ENCODE measurements around the gene CRNN.

CRNN gene

DNA sequence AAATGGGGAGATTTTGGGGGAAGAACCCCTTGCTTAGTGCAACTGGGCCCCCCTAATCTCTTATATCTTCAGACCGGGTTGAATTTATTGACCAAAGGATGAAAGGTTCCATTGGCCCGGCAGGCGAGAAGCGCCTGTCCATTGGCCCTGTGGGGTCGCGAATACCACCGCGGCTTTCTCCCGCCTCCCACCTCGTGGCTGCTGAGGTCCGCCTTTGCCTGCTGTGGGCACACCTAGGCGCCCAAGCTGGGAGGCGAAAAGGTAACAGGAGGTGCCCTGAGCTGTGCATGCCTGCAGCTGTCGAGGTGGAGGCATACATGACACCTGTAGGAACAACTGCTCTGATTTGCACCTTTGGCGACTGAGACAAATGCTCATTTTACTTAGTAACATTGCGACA is 33.1 kb downstream of the CRNN start:
- Histone ChIP-seq H3K9me3 (ENCODE audit: insufficient read depth, low read length, severe bottlenecking) (no peaks in the 10 kb centered on the region), H3K4me3 (ENCODE audit: low read depth in 1 of 2, low read length in 2 of 2) (no peak overlapping the region), H3K27ac (ENCODE audit: low read length) (no peak overlapping the region), H3K9ac (ENCODE audit: low read depth, low read length) (no peak overlapping the region), H2AFZ (ENCODE audit: low read depth, low read length) (no peak overlapping the region), H4K20me1 (ENCODE audit: insufficient read depth, low read length) (no peaks in the 10 kb centered on the region), H3K4me2 (ENCODE audit: insufficient read depth, low read length) (no peak overlapping the region), H3K27me3 (ENCODE audit: insufficient read depth, low read length, poor library complexity) (peaks cover 3% of the 10 kb centered on the region), H3K4me1 (ENCODE audit: insufficient read depth, low read length) (no peaks in the 10 kb centered on the region), H3K79me2 (ENCODE audit: insufficient read depth, low read length) (no peaks in the 10 kb centered on the region), H3K36me3 (ENCODE audit: insufficient read depth, low read length) (no peaks in the 10 kb centered on the region)
- no peak for TF ChIP-seq EZH2 (IDR thresholded peaks at IDR 0.05; ENCODE audit: borderline replicate concordance, low read depth, low read length, severe bottlenecking)
- TF ChIP-seq, protein P1, sequence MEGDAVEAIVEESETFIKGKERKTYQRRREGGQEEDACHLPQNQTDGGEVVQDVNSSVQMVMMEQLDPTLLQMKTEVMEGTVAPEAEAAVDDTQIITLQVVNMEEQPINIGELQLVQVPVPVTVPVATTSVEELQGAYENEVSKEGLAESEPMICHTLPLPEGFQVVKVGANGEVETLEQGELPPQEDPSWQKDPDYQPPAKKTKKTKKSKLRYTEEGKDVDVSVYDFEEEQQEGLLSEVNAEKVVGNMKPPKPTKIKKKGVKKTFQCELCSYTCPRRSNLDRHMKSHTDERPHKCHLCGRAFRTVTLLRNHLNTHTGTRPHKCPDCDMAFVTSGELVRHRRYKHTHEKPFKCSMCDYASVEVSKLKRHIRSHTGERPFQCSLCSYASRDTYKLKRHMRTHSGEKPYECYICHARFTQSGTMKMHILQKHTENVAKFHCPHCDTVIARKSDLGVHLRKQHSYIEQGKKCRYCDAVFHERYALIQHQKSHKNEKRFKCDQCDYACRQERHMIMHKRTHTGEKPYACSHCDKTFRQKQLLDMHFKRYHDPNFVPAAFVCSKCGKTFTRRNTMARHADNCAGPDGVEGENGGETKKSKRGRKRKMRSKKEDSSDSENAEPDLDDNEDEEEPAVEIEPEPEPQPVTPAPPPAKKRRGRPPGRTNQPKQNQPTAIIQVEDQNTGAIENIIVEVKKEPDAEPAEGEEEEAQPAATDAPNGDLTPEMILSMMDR (IDR thresholded peaks at IDR 0.05; ENCODE audit: borderline replicate concordance, extremely low read depth, low read length, poor library complexity, severe bottlenecking), result no peak
- ATAC-seq (ENCODE audit: insufficient read depth, low read depth), result no peak
- no peak for DNase-seq

- TF ChIP-seq, protein P1 (IDR thresholded peaks at IDR 0.05; ENCODE audit: borderline replicate concordance, extremely low read depth, low read length, poor library complexity, severe bottlenecking), result no peak
- TF ChIP-seq EZH2 (IDR thresholded peaks at IDR 0.05; ENCODE audit: borderline replicate concordance, low read depth, low read length, severe bottlenecking), result no peak
- H3K4me2 ChIP-seq (ENCODE audit: insufficient read depth, low read length), result no peak overlapping the region
These were observed 39.6 kb downstream of the CRNN start for GRCh38 chr1:152374451-152374850.

GRCh38 chr1:152372672-152373071 is 41.4 kb downstream of the CRNN start:
- H4K20me1 ChIP-seq (ENCODE audit: insufficient read depth, low read length), result no peaks in the 10 kb centered on the region
- peaks cover 2% of the 10 kb centered on the region for H3K9me3 ChIP-seq (ENCODE audit: insufficient read depth, low read length, severe bottlenecking)
- no peak overlapping the region for H3K9ac ChIP-seq (ENCODE audit: low read depth, low read length)
- H3K4me3 ChIP-seq (ENCODE audit: low read depth in 1 of 2, low read length in 2 of 2), result no peak overlapping the region
- no peak for DNase-seq
- no peak overlapping the region for H3K27ac ChIP-seq (ENCODE audit: low read length)
- H3K27me3 ChIP-seq (ENCODE audit: insufficient read depth, low read length, poor library complexity), result peaks cover 2% of the 10 kb centered on the region
- no peak for TF ChIP-seq EZH2 (IDR thresholded peaks at IDR 0.05; ENCODE audit: borderline replicate concordance, low read depth, low read length, severe bottlenecking)
- TF ChIP-seq, protein P1 (IDR thresholded peaks at IDR 0.05; ENCODE audit: borderline replicate concordance, extremely low read depth, low read length, poor library complexity, severe bottlenecking), result no peak
- no peaks in the 10 kb centered on the region for H3K79me2 ChIP-seq (ENCODE audit: insufficient read depth, low read length)
- H3K4me2 ChIP-seq (ENCODE audit: insufficient read depth, low read length), result no peak overlapping the region
- no peak for ATAC-seq (ENCODE audit: insufficient read depth, low read depth)
- no peaks in the 10 kb centered on the region for H3K4me1 ChIP-seq (ENCODE audit: insufficient read depth, low read length)
- H2AFZ ChIP-seq (ENCODE audit: low read depth, low read length), result no peak overlapping the region
- H3K36me3 ChIP-seq (ENCODE audit: insufficient read depth, low read length), result no peaks in the 10 kb centered on the region

More at GRCh38 chr1:152374451-152374850, 39.6 kb downstream of the CRNN start:
- Histone ChIP-seq H3K79me2 (ENCODE audit: insufficient read depth, low read length) (no peaks in the 10 kb centered on the region), H3K27me3 (ENCODE audit: insufficient read depth, low read length, poor library complexity) (peaks cover 2% of the 10 kb centered on the region), H4K20me1 (ENCODE audit: insufficient read depth, low read length) (no peaks in the 10 kb centered on the region), H3K9me3 (ENCODE audit: insufficient read depth, low read length, severe bottlenecking) (no peaks in the 10 kb centered on the region), H3K9ac (ENCODE audit: low read depth, low read length) (no peak overlapping the region), H2AFZ (ENCODE audit: low read depth, low read length) (no peak overlapping the region), H3K36me3 (ENCODE audit: insufficient read depth, low read length) (no peaks in the 10 kb centered on the region), H3K4me3 (ENCODE audit: low read depth in 1 of 2, low read length in 2 of 2) (no peak overlapping the region), H3K27ac (ENCODE audit: low read length) (no peak overlapping the region), H3K4me1 (ENCODE audit: insufficient read depth, low read length) (no peaks in the 10 kb centered on the region)
- DNase-seq (no peak), ATAC-seq (ENCODE audit: insufficient read depth, low read depth) (no peak)

GRCh38 chr1:152367436-152367835 is 46.6 kb downstream of the CRNN start:
- H3K79me2 ChIP-seq (ENCODE audit: insufficient read depth, low read length), result no peaks in the 10 kb centered on the region
- H4K20me1 ChIP-seq (ENCODE audit: insufficient read depth, low read length), result no peaks in the 10 kb centered on the region
- TF ChIP-seq EZH2 (IDR thresholded peaks at IDR 0.05; ENCODE audit: borderline replicate concordance, low read depth, low read length, severe bottlenecking), result no peak
- TF ChIP-seq, protein P1 (IDR thresholded peaks at IDR 0.05; ENCODE audit: borderline replicate concordance, extremely low read depth, low read length, poor library complexity, severe bottlenecking), result no peak
- peaks cover 2% of the 10 kb centered on the region for H3K27me3 ChIP-seq (ENCODE audit: insufficient read depth, low read length, poor library complexity)
- ATAC-seq (ENCODE audit: insufficient read depth, low read depth), result no peak
- peaks cover 2% of the 10 kb centered on the region for H3K9me3 ChIP-seq (ENCODE audit: insufficient read depth, low read length, severe bottlenecking)
- H2AFZ ChIP-seq (ENCODE audit: low read depth, low read length), result no peak overlapping the region
- H3K4me2 ChIP-seq (ENCODE audit: insufficient read depth, low read length), result no peak overlapping the region
- no peaks in the 10 kb centered on the region for H3K36me3 ChIP-seq (ENCODE audit: insufficient read depth, low read length)
- no peak for DNase-seq
- no peak overlapping the region for H3K4me3 ChIP-seq (ENCODE audit: low read depth in 1 of 2, low read length in 2 of 2)
- no peak overlapping the region for H3K27ac ChIP-seq (ENCODE audit: low read length)
- no peaks in the 10 kb centered on the region for H3K4me1 ChIP-seq (ENCODE audit: insufficient read depth, low read length)
- no peak overlapping the region for H3K9ac ChIP-seq (ENCODE audit: low read depth, low read length)

All from DND-41 (cell line).